ENCODE results near the gene CREG2. TPM values are rescaled to one million over a fixed set of nuclear protein-coding genes. Genes with fewer than 3 reads are reported as not detected.

Gene CREG2
- total RNA-seq (2014; rRNA removed; shearing (Covaris generic)): under 0.01 and 0.22 TPM in 2 replicates
- polyA plus RNA-seq (2016; fragmentation: Nextera tagmentation; extraction: Ambion mirVana): 0.15 TPM in 1 of 2 replicates, not detected in the other

GRCh38 chr2:101387151-101387834, at the start of gene CREG2:
CREG2 (minus strand) TSS chr2:101387503; CDS start chr2:101387457, 46 bp downstream.
- peaks cover 13% of the 10 kb centered on the region for H3K27me3 ChIP-seq (replicated peaks; ENCODE audit: insufficient read depth)
- peak within 1 kb of the TSS; percentile 79 for H2AFZ ChIP-seq
- peak within 1 kb of the TSS; percentile 69 for H3K4me3 ChIP-seq
- H3K27ac ChIP-seq: no peak within 1 kb of the TSS
- peaks cover 12% of the 10 kb centered on the region; the same call in 1 of the 2 replicates for H3F3A ChIP-seq (ENCODE audit: insufficient read depth)
- no peaks in the 10 kb centered on the region for H3K79me2 ChIP-seq (ENCODE audit: insufficient read depth)
- no peak for TF ChIP-seq EZH2phosphoT487 (IDR thresholded peaks at IDR 0.05; ENCODE audit: insufficient read depth, low read depth)
- no peaks in the 10 kb centered on the region for H3K9me2 ChIP-seq (ENCODE audit: insufficient read depth)
- no peak within 1 kb of the TSS for H3K9ac ChIP-seq
- in situ Hi-C loops (cut with MboI): no loop called here
- no peaks in the 10 kb centered on the region for H3K9me3 ChIP-seq (ENCODE audit: low read depth)
- no peaks in the 10 kb centered on the region for H3K36me3 ChIP-seq (ENCODE audit: low read depth)
- peak; percentile 82 for DNase-seq
- H3K4me1 ChIP-seq (ENCODE audit: insufficient read depth): 0 out of 2 replicates have a peak, but pooled peaks cover 4% of the 10 kb centered on the region
- 0 out of 2 replicates have a peak, but pooled peaks cover 2% of the 10 kb centered on the region for H4K20me1 ChIP-seq (ENCODE audit: insufficient read depth)
- 1 to 2% methylated on average over 50 to 72 of the region's 79 CpGs for WGBS, 2 experiments (ENCODE audit: low coverage in 1 of 2, low lambda C conversion rate in 2 of 2, missing lambda C conversion rate in 2 of 2)
- peak within 1 kb of the TSS; percentile 77 for H3K4me2 ChIP-seq (ENCODE audit: unreplicated experiment)

- H3K4me3 ChIP-seq: no peak overlapping the region
- WGBS, 2 experiments (ENCODE audit: low coverage in 1 of 2, low lambda C conversion rate in 2 of 2, missing lambda C conversion rate in 2 of 2): 86% methylated on average over 24 of the region's 24 CpGs
- no peak overlapping the region for H3K4me2 ChIP-seq (ENCODE audit: unreplicated experiment)
Measured at GRCh38 chr2:101435001-101435862, 47.9 kb upstream of the CREG2 start.

GRCh38 chr2:101433465-101433864, 46.2 kb upstream of the CREG2 start:
- Histone ChIP-seq H3K27ac (peak overlapping the region; percentile 87), H3F3A (ENCODE audit: insufficient read depth) (peaks cover 41% of the 10 kb centered on the region), H3K79me2 (ENCODE audit: insufficient read depth) (no peaks in the 10 kb centered on the region; the same call in 1 of the 2 replicates), H3K9me3 (ENCODE audit: low read depth) (no peaks in the 10 kb centered on the region), H2AFZ (no peak overlapping the region), H3K27me3 (replicated peaks; ENCODE audit: insufficient read depth) (no peaks in the 10 kb centered on the region), H3K9me2 (ENCODE audit: insufficient read depth) (no peaks in the 10 kb centered on the region), H3K9ac (peak overlapping the region; percentile 53), H3K4me1 (ENCODE audit: insufficient read depth) (peaks cover 45% of the 10 kb centered on the region), H3K36me3 (ENCODE audit: low read depth) (no peaks in the 10 kb centered on the region), H3K4me3 (no peak overlapping the region), H3K4me2 (ENCODE audit: unreplicated experiment) (no peak overlapping the region), H4K20me1 (ENCODE audit: insufficient read depth) (no peaks in the 10 kb centered on the region)
- no peak for TF ChIP-seq EZH2phosphoT487 (IDR thresholded peaks at IDR 0.05; ENCODE audit: insufficient read depth, low read depth)
- no peak for TF ChIP-seq EZH2 (IDR thresholded peaks at IDR 0.05; ENCODE audit: insufficient read depth, poor library complexity, severe bottlenecking)
- DNase-seq: peak; percentile 11
- in situ Hi-C loops (cut with MboI): no loop called here
- 46 to 57% methylated on average over 3 of the region's 3 CpGs for WGBS, 2 experiments (ENCODE audit: low coverage in 1 of 2, low lambda C conversion rate in 2 of 2, missing lambda C conversion rate in 2 of 2)

More at GRCh38 chr2:101435001-101435862, 47.9 kb upstream of the CREG2 start:
- no peaks in the 10 kb centered on the region for H3K9me2 ChIP-seq (ENCODE audit: insufficient read depth)
- TF ChIP-seq EZH2phosphoT487 (IDR thresholded peaks at IDR 0.05; ENCODE audit: insufficient read depth, low read depth) (no peak), EZH2 (IDR thresholded peaks at IDR 0.05; ENCODE audit: insufficient read depth, poor library complexity, severe bottlenecking) (no peak)
- peaks cover 41% of the 10 kb centered on the region for H3F3A ChIP-seq (ENCODE audit: insufficient read depth)
- H3K27ac ChIP-seq: no peak overlapping the region
- no peak overlapping the region for H3K9ac ChIP-seq
- H3K27me3 ChIP-seq (replicated peaks; ENCODE audit: insufficient read depth): no peaks in the 10 kb centered on the region
- DNase-seq: peak; percentile 32
- no peaks in the 10 kb centered on the region for H3K36me3 ChIP-seq (ENCODE audit: low read depth)
- no peaks in the 10 kb centered on the region; the same call in 1 of the 2 replicates for H3K79me2 ChIP-seq (ENCODE audit: insufficient read depth)
- no peaks in the 10 kb centered on the region for H4K20me1 ChIP-seq (ENCODE audit: insufficient read depth)
- no peak overlapping the region for H2AFZ ChIP-seq
- in situ Hi-C loops (cut with MboI): no loop called here
- H3K9me3 ChIP-seq (ENCODE audit: low read depth): no peaks in the 10 kb centered on the region
- H3K4me1 ChIP-seq (ENCODE audit: insufficient read depth): peaks cover 45% of the 10 kb centered on the region

- Histone ChIP-seq H3K9me2 (ENCODE audit: insufficient read depth) (no peaks in the 10 kb centered on the region), H3K36me3 (ENCODE audit: low read depth) (no peaks in the 10 kb centered on the region), H3K4me1 (ENCODE audit: insufficient read depth) (peaks cover 45% of the 10 kb centered on the region), H3K4me3 (no peak overlapping the region), H3F3A (ENCODE audit: insufficient read depth) (peaks cover 41% of the 10 kb centered on the region), H3K27me3 (replicated peaks; ENCODE audit: insufficient read depth) (no peaks in the 10 kb centered on the region), H3K27ac (peak overlapping the region; percentile 87), H3K9me3 (ENCODE audit: low read depth) (no peaks in the 10 kb centered on the region), H2AFZ (0 out of 2 replicates have a peak overlapping the region, but pooled peaks have one; percentile 9), H3K4me2 (ENCODE audit: unreplicated experiment) (no peak overlapping the region), H3K79me2 (ENCODE audit: insufficient read depth) (no peaks in the 10 kb centered on the region; the same call in 1 of the 2 replicates), H3K9ac (peak overlapping the region; percentile 53), H4K20me1 (ENCODE audit: insufficient read depth) (no peaks in the 10 kb centered on the region)
- TF ChIP-seq EZH2phosphoT487 (IDR thresholded peaks at IDR 0.05; ENCODE audit: insufficient read depth, low read depth): no peak
- DNase-seq: peak; percentile 91
- 33 to 34% methylated on average over 19 to 20 of the region's 20 CpGs for WGBS, 2 experiments (ENCODE audit: low coverage in 1 of 2, low lambda C conversion rate in 2 of 2, missing lambda C conversion rate in 2 of 2)
- in situ Hi-C loops (cut with MboI): no loop called here
Measured at GRCh38 chr2:101432411-101433181, 45.3 kb upstream of the CREG2 start.

Data from GM23248 (cell line).